Activated naive CD4-positive, alpha-beta T cell treated with anti-CD3 and anti-CD28 coated beads for 36 hours (primary cell): ENCODE data around the gene BSND. TPM values are rescaled to one million over a fixed set of nuclear protein-coding genes. Genes with fewer than 3 reads are reported as not detected.
"Not testable (repeated sequence)": the region's sequence is repeated elsewhere in the genome, so short reads cannot be mapped to it uniquely, and the experiment has no call there.

ENCODE experiments used
- CTCF ChIA-PET: fragments of 350-600 bp; sonication (Branson Sonifier 250); formaldehyde crosslinking; loops from one replicate; lab custom pipeline; 2021; ENCODE audit warnings: antibody characterized with exemption; lab: Charles Lee
- DNase-seq: peaks from one replicate; pipeline ENCODE4 v3.0.0-alpha.2; 2020
- H3K27ac Mint-ChIP-seq: one replicate; pipeline ENCODE4 v1.8.0; 2021; ENCODE audit warnings: mild to moderate bottlenecking, mixed read lengths
- H3K27me3 Mint-ChIP-seq: one replicate; pipeline ENCODE4 v1.8.0; 2021; ENCODE audit warnings: low read depth, mixed read lengths
- H3K36me3 Mint-ChIP-seq: one replicate; pipeline ENCODE4 v1.8.0; 2021; ENCODE audit warnings: low read depth, mixed read lengths
- H3K4me1 Mint-ChIP-seq: one replicate; pipeline ENCODE4 v1.8.0; 2021; ENCODE audit warnings: low read depth, mixed read lengths
- H3K4me3 Mint-ChIP-seq: one replicate; pipeline ENCODE4 v1.8.0; 2021; ENCODE audit warnings: mild to moderate bottlenecking, moderate library complexity, mixed read lengths
- H3K9me3 Mint-ChIP-seq: one replicate; pipeline ENCODE4 v1.8.0; 2021; ENCODE audit warnings: mixed read lengths
- intact Hi-C: fragments of 100-400 bp; cut with micrococcal nuclease; formaldehyde crosslinking; loops from one replicate; pipeline ENCODE4 v1.15.1; 2023
- total RNA-seq, 2 experiments: library from RNA; stranded (reverse); gene quantifications; one replicate each; pipeline ENCODE4 v1.2.3, GENCODE V29; 2021

The BSND gene
- total RNA-seq, 2 experiments from 2014 or later = not detected

DNA sequence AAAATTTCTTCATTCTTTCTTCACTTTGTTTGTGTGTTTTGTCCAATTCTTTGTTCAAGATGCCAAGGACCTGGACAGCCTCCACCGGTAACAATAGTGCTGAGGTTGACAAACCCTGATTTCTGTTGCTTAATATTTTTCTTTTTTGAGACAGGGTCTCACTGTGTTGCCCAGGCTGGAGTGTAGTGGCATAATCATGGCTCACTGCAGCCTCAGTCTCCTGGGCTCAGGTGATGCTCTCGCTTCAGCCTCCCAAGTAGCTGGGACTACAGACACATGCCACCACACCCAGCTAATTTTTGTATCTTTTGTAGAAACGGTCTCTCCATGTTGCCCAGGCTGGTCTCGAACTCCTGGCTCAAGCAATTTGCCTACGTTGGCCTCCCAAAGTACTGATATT, 34.9 kb upstream of the BSND start:
- H3K9me3 Mint-ChIP-seq, CTCF ChIA-PET, H3K27ac Mint-ChIP-seq, DNase-seq, intact Hi-C loops, H3K36me3 Mint-ChIP-seq, H3K4me3 Mint-ChIP-seq, H3K4me1 Mint-ChIP-seq, H3K27me3 Mint-ChIP-seq: not testable (repeated sequence)

DNA sequence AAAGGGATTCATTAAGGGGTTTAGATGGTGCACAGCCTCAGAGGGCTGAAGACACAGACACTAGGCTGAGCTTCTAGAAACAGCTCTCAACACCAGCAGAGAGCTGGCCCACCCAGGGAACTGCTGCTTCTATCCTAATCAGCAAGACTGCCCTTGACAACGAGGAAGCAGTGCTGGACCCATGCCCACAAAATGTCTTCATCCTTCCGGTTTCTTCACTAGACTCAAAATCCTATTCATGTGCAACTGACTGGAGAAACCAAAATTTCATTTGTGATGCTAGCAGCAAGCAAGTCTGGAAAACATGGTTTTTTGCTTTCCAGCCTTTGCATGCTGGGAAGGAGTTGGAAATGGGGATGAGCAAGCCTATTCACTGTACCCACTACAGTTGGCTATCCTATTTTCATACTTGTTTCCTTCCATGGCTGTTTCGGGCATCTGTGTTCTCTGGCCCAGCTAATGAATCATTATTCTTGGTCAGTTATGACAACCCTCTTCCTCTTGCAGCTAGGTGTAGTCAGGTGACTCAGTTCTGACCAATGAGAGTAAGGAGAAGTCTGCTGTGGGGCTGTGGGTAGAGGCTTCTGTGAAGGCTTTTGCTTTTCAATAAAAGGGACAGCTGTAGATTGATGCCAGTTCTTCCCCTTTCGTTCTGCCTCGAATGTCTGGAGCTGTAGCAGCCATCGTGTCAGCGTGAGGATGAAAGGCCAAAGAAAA, 33.0 kb upstream of the BSND start:
- DNase-seq = no peak
- CTCF ChIA-PET = interaction anchor here (0.6 to 2.5 kb wide), 4 partner anchors 15 to 152 kb away, joined by 3 to 9 read pairs (median 6); no protein-coding TSS in a partner anchor
- intact Hi-C loops = no loop called here
- Mint-ChIP-seq H3K27me3 (peaks cover 15% of the 10 kb centered on the region), H3K27ac (no peak overlapping the region), H3K4me1 (no peaks in the 10 kb centered on the region), H3K4me3 (no peak overlapping the region), H3K9me3 (no peaks in the 10 kb centered on the region), H3K36me3 (no peaks in the 10 kb centered on the region)

DNA sequence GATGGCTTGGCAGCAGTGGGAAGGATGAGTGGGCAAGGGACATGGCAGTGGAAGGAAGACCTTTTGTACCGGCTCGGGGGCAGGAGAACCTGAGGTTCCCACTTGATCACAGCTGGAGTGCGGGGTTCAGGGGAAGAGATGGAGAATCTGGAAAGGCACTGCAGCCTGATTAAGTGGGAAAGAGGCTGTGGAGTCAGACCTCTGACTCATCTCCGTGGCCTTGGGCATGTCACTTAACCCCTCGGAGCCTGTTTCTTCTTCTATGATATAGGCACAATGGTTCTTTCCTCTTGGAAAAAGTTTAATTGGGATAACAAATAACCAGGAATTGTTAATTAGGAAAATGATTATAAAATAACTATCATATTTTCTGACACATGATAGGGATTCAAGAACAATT, 31.4 kb upstream of the BSND start:
- intact Hi-C loops = no loop called here
- Mint-ChIP-seq H3K27ac (no peak overlapping the region), H3K27me3 (peaks cover 20% of the 10 kb centered on the region), H3K4me1 (peaks cover 4% of the 10 kb centered on the region), H3K9me3 (no peaks in the 10 kb centered on the region), H3K4me3 (no peak overlapping the region), H3K36me3 (no peaks in the 10 kb centered on the region)
- no peak for DNase-seq
- CTCF ChIA-PET = no interaction called here

DNA sequence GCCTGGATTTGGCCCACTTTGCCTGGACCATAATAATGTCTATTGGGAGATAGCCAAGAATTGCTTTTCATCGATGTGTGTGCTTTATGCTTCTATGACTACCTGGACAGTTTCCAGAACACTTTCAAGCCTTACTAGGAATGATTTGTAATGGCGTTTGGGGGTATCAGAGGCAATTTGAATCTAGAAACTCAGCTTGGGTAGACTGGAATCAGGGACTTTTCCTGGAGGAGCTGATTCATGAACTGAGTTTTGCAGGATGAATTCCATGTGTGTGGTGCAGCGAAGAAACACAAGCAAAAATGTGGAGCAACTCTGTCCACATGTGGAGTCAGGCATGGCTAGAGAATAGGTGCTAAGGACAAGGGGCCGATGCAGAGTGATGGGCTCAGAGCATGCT, 30.2 kb upstream of the BSND start:
- Mint-ChIP-seq H3K36me3 (no peaks in the 10 kb centered on the region), H3K9me3 (no peaks in the 10 kb centered on the region), H3K27ac (no peak overlapping the region), H3K27me3 (peaks cover 28% of the 10 kb centered on the region), H3K4me1 (peaks cover 4% of the 10 kb centered on the region), H3K4me3 (no peak overlapping the region)
- intact Hi-C loops = no loop called here
- CTCF ChIA-PET = no interaction called here
- no peak for DNase-seq

DNA sequence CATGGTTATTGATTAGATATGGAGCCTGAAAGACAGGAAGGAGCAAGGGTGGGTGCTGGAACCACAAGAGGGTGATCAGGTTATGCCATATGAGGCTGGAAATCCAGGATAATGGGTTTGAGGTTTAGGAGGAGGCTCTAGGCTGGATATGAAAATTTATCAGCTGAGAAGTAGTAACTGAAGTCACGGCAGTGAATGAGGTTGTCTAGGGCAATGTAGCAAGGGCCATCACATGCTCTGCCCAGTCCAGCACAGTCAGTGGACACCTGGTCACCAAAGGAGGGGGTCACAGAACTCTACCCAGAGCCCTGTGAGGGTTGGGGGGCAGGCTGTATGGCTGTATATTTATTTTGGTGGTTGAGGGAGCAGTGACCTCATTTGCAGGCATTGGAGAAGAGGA, 28.9 kb upstream of the BSND start:
- no peak overlapping the region for H3K4me3 Mint-ChIP-seq
- H3K9me3 Mint-ChIP-seq = no peaks in the 10 kb centered on the region
- H3K4me1 Mint-ChIP-seq = peaks cover 4% of the 10 kb centered on the region
- H3K36me3 Mint-ChIP-seq = no peaks in the 10 kb centered on the region
- H3K27ac Mint-ChIP-seq = no peak overlapping the region
- DNase-seq = no peak
- intact Hi-C loops = no loop called here
- CTCF ChIA-PET = no interaction called here
- H3K27me3 Mint-ChIP-seq = peaks cover 32% of the 10 kb centered on the region

DNA sequence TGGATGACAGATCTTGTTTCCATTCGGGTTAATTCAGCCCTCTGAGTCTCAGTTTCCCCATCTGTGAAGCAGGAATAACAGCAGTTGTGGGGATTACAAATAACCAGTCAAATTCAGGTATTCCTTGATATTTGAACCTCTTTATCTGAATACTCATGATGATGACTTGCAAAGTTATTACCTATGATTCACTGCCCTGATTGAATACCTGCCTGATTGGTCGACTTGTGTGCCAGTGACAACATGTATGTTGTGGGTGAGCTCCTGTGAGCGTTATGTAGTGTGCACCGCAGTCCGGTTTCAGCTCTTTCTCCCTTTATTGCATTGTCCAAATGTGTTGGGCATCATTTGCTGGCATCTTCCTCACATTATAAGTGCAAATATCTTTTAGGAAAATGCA, 27.8 kb upstream of the BSND start:
- H3K9me3 Mint-ChIP-seq = no peaks in the 10 kb centered on the region
- peaks cover 4% of the 10 kb centered on the region for H3K4me1 Mint-ChIP-seq
- H3K4me3 Mint-ChIP-seq = no peak overlapping the region
- H3K36me3 Mint-ChIP-seq = no peaks in the 10 kb centered on the region
- peaks cover 32% of the 10 kb centered on the region for H3K27me3 Mint-ChIP-seq
- no peak for DNase-seq
- CTCF ChIA-PET = interaction anchor here (0.6 kb wide), 1 partner anchor 14 kb away, joined by 3 read pairs; no protein-coding TSS in a partner anchor
- intact Hi-C loops = no loop called here
- no peak overlapping the region for H3K27ac Mint-ChIP-seq

DNA sequence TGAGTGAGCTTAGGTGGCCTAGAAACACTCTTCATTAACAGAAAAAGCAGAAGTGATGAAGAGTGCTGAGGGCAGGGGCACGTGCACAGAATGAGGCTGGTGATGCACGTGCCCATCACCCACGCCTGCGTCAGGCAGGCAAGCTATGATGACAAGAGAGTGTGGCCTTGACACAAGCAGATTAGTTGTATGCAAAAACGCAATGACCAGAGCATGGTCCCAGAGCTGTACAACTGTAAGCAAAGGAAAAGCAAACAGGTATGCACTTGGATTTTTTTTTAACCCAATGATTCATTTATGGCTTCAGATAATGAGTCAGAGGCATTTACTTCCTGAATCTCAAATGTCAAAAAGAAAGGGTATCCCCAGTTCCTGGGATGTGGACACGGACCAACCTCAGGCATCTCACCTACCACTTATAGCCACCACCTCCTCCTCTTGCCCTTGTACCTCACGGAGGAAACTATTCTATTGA, 27.4 kb upstream of the BSND start:
- DNase-seq = no peak
- intact Hi-C loops = no loop called here
- Mint-ChIP-seq H3K36me3 (no peaks in the 10 kb centered on the region), H3K9me3 (no peaks in the 10 kb centered on the region), H3K4me1 (peaks cover 4% of the 10 kb centered on the region), H3K27ac (no peak overlapping the region), H3K4me3 (no peak overlapping the region), H3K27me3 (peaks cover 32% of the 10 kb centered on the region)
- CTCF ChIA-PET = interaction anchor here (0.6 kb wide), 1 partner anchor 14 kb away, joined by 3 read pairs; no protein-coding TSS in a partner anchor

DNA sequence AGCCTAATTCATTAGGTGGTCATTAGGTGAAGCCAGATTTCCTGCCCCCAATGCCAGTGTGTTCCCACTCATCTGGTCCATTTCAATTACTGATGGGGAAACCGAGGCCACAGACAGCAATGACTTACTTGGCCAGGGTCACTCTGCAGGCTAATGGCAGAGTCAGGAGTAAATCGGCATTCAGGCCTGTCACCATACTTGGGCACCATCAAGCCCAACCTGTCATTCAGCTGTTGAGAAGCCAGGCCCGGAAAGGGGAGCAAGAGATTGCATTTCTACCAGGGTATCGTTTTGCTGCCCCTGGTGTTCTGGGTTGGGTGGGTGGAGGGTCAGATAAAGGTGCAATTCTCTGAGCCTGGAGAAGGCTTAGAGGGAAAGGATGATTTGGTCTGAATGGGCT, 26.3 kb upstream of the BSND start:
- intact Hi-C loops = no loop called here
- CTCF ChIA-PET = no interaction called here
- Mint-ChIP-seq H3K9me3 (no peaks in the 10 kb centered on the region), H3K4me1 (peaks cover 4% of the 10 kb centered on the region), H3K27ac (no peak overlapping the region), H3K4me3 (no peak overlapping the region), H3K36me3 (no peaks in the 10 kb centered on the region), H3K27me3 (peaks cover 26% of the 10 kb centered on the region)
- no peak for DNase-seq

DNA sequence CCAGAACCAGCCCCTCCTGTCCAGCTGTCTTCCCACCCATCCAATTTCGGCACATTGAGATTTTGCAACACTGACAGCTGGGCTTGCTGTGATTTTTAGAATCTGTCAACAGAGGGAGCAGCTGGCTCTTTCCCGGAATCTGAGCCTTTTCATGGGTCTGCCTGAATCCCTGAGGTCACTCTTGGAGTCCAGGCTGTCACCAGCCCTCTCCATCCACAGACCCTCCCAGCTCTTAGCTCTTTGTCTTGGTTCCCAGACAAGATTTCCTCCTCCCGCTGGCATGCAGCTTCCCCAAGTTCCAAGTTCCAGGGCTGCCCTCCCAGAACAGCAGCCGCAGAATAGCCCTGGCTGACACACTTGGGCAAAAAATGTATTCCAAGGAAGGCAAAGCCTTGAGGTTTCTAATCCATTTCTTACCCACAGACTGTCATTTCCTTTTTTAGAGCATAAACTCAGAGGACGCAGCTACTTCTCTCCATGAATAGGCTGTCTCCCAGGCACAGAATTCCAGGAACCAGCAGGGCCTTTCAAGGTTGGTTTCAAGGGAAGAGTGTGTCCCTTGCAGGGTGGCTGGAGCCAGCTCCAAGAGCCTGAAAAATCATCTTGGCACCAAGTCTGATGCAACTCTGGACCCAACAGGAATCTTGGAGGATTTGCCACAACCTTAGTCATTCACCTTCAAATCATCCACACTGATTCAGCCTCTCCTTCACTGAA, 25.4 kb upstream of the BSND start:
- intact Hi-C loops = no loop called here
- H3K36me3 Mint-ChIP-seq = no peaks in the 10 kb centered on the region
- H3K4me3 Mint-ChIP-seq = no peak overlapping the region
- DNase-seq = no peak
- CTCF ChIA-PET = interaction anchor here (1.3 kb wide), 1 partner anchor 28 kb away, joined by 5 read pairs; no protein-coding TSS in a partner anchor
- peaks cover 31% of the 10 kb centered on the region for H3K27me3 Mint-ChIP-seq
- H3K4me1 Mint-ChIP-seq = peaks cover 4% of the 10 kb centered on the region
- H3K27ac Mint-ChIP-seq = no peak overlapping the region
- H3K9me3 Mint-ChIP-seq = no peaks in the 10 kb centered on the region

DNA sequence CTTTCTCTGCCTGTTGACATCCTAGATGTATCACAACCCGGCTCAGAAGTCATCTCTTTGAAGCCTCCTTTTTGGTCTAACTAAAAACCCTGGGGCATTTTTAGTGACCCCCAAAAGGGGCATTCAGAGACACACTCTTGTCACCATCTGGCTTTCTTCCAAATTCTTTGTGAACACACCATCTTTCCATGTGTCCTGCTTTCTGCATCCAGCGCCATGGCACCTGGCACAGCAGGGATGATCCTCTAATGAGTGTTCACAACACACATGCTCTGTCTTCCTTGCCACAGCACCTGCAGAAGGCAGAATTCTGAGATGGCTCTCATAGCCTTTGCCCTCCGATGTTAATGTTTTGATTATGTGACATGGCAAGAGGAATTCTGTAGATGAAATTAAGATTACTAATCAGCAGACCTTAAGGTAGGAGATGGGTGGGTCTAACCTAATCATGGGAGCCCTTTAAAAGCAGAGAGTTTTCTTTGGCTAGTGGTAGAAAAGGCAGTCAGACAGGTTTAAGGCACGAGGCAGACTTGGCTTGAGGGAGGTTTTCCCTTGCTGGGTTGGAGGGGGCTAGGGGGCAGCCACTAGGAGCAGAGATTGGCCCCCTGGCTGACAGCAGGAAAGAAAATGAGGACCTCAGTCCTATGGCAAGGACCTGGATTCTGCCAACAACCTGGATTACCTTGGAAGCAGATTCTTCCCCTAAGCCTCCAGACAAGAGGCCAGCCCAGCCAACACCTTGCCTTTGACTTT, 23.2 kb upstream of the BSND start:
- Mint-ChIP-seq H3K27me3 (peaks cover 30% of the 10 kb centered on the region), H3K4me1 (peaks cover 4% of the 10 kb centered on the region), H3K4me3 (no peak overlapping the region), H3K36me3 (no peaks in the 10 kb centered on the region), H3K9me3 (no peaks in the 10 kb centered on the region), H3K27ac (no peak overlapping the region)
- intact Hi-C loops = no loop called here
- CTCF ChIA-PET = interaction anchor here (0.5 to 1.1 kb wide), 2 partner anchors 21 to 1016 kb away, joined by 3 to 4 read pairs; no protein-coding TSS in a partner anchor
- DNase-seq = no peak

DNA sequence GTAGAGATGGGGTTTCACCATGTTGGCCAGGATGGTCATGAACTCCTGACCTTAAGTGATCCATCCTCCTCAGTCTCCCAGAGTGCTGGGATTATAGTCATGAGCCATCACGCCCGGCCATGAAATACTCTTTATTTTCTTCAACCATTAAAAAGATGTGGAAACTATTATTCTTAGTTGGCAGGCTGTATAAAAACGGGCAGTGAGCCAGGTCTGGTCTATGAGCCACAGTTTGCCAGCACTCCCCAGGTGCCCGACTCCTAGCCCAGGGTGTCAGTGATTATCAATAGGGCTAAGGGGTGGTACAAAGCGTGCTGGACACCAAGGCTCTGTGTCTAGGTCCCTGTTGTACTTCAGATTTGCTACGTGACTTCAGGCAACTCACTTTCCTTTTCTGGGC, 22.0 kb upstream of the BSND start:
- peaks cover 31% of the 10 kb centered on the region for H3K27me3 Mint-ChIP-seq
- CTCF ChIA-PET = interaction anchor here (1.1 to 2.4 kb wide), 3 partner anchors 19 to 32 kb away, joined by 4 to 7 read pairs (median 7); no protein-coding TSS in a partner anchor
- DNase-seq = no peak
- no peak overlapping the region for H3K4me3 Mint-ChIP-seq
- H3K9me3 Mint-ChIP-seq = no peaks in the 10 kb centered on the region
- peaks cover 3% of the 10 kb centered on the region for H3K4me1 Mint-ChIP-seq
- intact Hi-C loops = no loop called here
- no peak overlapping the region for H3K27ac Mint-ChIP-seq
- H3K36me3 Mint-ChIP-seq = no peaks in the 10 kb centered on the region
